Tibial artery (tissue), 4 donors: Measurements from ENCODE around the gene FUCA1.

Experiments used
- DNase-seq, 2 donors: peaks; one replicate each; pipeline ENCODE4 v3.0.0-alpha.2; 2019
- H3K27ac ChIP-seq, 2 donors: fragments of 200-600 bp; sonication (generic) in 1 of 2; 1 replicate in 1 of 2; 2 replicates in 1 of 2; pipeline ENCODE4 v1.5.1; 2018 to 2019; ENCODE audit warnings: mild to moderate bottlenecking in 1 of 2
- H3K27me3 ChIP-seq, 2 donors: fragments of 200-600 bp; sonication (generic) in 1 of 2; one replicate each; pipeline versions ENCODE4 v1.5.1 to v1.6.0; 2016 to 2019
- H3K36me3 ChIP-seq, 3 donors: fragments of 200-600 bp; sonication (generic) in 2 of 3; one replicate each; pipeline ENCODE4 v1.5.1; 2016 to 2019; ENCODE audit warnings: mild to moderate bottlenecking in 2 of 3
- H3K4me1 ChIP-seq, 4 donors: fragments of 200-600 bp; sonication (generic) in 2 of 4; 1 replicate in 3 of 4; 2 replicates in 1 of 4; pipeline ENCODE4 v1.5.1; 2016 to 2019
- H3K4me3 ChIP-seq, 2 donors: fragments of 200-600 bp; sonication (generic) in 1 of 2; 1 replicate in 1 of 2; 2 replicates in 1 of 2; pipeline ENCODE4 v1.5.1; 2018 to 2019; ENCODE audit warnings: mild to moderate bottlenecking in 2 of 2
- H3K9me3 ChIP-seq, 3 donors: fragments of 200-600 bp; sonication (generic) in 1 of 3; one replicate each; pipeline ENCODE4 v1.5.1; 2016 to 2019
- intact Hi-C: fragments of 100-400 bp; cut with DNase I; formaldehyde crosslinking; loops from one replicate; pipeline ENCODE4 v1.15.0; 2023; ENCODE audit warnings: low total_unique reads
- TF ChIP-seq, protein P1 (sequence below), 2 experiments: fragments of 200-600 bp in 1 of 2; fragments of 450-650 bp in 1 of 2; IDR thresholded peaks; one replicate each; pipeline ENCODE4 v1.5.1; 2017 to 2019; ENCODE audit warnings: antibody characterized with exemption in 2 of 2, mild to moderate bottlenecking in 1 of 2, moderate library complexity in 1 of 2

The FUCA1 gene

DNA sequence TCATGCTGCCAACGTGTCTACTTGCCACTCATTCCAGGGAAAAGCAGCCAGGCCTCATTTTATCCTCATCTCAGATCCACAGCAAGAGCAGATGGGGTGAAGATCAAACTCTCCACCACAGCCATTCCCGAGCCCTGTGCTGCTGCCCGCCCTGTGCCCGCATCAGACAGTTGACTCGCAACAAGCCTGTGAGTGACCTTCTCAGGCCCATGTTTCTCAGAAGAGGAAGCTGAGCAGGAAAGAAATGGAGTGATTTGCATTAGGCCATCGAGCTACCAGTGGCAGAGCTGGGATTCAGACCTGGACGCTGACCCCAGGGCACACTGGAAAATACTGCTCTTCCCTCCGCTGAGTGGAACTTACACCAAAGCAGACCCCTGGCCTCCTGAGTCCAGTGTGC, 43.8 kb upstream of the FUCA1 start:
- no peaks in the 10 kb centered on the region for H3K4me1 ChIP-seq
- H3K9me3 ChIP-seq = no peaks in the 10 kb centered on the region
- H3K4me3 ChIP-seq = no peak overlapping the region
- TF ChIP-seq, protein P1, sequence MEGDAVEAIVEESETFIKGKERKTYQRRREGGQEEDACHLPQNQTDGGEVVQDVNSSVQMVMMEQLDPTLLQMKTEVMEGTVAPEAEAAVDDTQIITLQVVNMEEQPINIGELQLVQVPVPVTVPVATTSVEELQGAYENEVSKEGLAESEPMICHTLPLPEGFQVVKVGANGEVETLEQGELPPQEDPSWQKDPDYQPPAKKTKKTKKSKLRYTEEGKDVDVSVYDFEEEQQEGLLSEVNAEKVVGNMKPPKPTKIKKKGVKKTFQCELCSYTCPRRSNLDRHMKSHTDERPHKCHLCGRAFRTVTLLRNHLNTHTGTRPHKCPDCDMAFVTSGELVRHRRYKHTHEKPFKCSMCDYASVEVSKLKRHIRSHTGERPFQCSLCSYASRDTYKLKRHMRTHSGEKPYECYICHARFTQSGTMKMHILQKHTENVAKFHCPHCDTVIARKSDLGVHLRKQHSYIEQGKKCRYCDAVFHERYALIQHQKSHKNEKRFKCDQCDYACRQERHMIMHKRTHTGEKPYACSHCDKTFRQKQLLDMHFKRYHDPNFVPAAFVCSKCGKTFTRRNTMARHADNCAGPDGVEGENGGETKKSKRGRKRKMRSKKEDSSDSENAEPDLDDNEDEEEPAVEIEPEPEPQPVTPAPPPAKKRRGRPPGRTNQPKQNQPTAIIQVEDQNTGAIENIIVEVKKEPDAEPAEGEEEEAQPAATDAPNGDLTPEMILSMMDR (IDR thresholded peaks at IDR 0.05) = no peak
- intact Hi-C loops = loop anchor here (10.0 kb wide), 2 partner anchors 47 to 97 kb away; partner anchors contain the start of gene FUCA1
- H3K27me3 ChIP-seq = peaks cover 0 to 28% of the 10 kb centered on the region in 2 donors
- H3K36me3 ChIP-seq = no peaks in the 10 kb centered on the region
- DNase-seq = no peak
- H3K27ac ChIP-seq = no peak overlapping the region

DNA sequence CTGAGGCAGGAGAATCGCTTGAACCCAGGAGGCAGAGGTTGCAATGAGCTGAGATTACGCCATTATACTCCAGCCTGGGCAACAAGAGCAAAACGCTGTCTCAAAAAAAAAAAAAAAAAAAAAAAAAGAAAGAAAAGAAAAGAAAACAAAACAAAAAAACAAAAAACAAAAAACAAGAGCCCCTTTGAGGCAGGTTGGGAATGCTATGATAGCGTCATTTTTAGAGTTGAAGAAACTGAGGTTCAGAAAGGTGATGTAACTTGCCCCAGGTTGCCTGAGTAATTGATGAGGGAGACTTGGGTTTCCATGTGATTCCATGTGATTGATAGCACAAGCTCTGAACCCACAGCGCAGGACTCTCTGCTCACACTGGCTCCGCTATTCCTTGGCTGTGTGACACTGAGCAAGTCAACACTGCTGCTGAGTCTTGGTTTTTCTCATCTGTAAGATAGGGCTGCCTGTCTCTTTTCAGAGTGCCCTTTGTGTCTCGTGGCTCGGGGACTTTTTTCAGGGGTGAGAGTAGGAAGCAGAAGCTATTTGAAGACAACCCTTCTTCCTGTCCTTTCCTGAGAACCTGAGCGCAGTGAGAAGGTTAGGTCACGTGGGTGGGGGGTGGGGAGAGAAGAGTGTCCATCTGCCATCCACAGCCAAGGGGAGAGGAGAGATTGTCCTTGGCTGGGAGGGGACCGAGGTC, 42.6 kb upstream of the FUCA1 start:
- H3K4me3 ChIP-seq = no peak overlapping the region
- no peaks in the 10 kb centered on the region for H3K9me3 ChIP-seq
- H3K27ac ChIP-seq = no peak overlapping the region
- H3K27me3 ChIP-seq = peaks cover 0 to 31% of the 10 kb centered on the region in 2 donors
- TF ChIP-seq, protein P1 (IDR thresholded peaks at IDR 0.05) = no peak
- DNase-seq = no peak
- no peaks in the 10 kb centered on the region for H3K4me1 ChIP-seq
- no peaks in the 10 kb centered on the region for H3K36me3 ChIP-seq
- intact Hi-C loops = loop anchor here (10.0 kb wide), 2 partner anchors 46 to 96 kb away; partner anchors contain the start of gene FUCA1

DNA sequence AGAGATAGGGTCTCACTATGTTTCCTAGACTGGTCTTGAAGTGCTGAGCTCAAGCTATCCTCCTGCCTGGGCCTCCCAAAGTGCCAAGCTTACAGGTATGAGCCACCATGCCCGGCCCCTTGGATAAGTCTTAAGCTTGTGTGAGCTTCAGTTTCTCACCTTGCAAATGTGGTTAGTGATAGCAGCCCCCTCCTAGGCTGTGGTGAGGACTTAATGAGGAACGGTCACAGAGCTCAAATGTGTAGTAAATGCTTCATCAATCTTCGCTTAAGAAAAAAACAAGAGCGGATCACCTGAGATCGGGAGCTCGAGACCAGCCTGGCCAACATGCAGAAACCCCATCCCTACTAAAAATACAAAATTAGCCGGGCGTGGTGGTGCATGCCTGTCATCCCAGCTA, 42.1 kb upstream of the FUCA1 start:
- Histone ChIP-seq H3K27me3 (peaks cover 0 to 31% of the 10 kb centered on the region in 2 donors), H3K4me3 (no peak overlapping the region), H3K9me3 (no peaks in the 10 kb centered on the region), H3K27ac (no peak overlapping the region), H3K36me3 (no peaks in the 10 kb centered on the region), H3K4me1 (no peaks in the 10 kb centered on the region)
- no peak for DNase-seq
- intact Hi-C loops = loop anchor here (10.0 kb wide), 2 partner anchors 45 to 95 kb away; partner anchors contain the start of gene FUCA1
- TF ChIP-seq, protein P1 (IDR thresholded peaks at IDR 0.05) = no peak

DNA sequence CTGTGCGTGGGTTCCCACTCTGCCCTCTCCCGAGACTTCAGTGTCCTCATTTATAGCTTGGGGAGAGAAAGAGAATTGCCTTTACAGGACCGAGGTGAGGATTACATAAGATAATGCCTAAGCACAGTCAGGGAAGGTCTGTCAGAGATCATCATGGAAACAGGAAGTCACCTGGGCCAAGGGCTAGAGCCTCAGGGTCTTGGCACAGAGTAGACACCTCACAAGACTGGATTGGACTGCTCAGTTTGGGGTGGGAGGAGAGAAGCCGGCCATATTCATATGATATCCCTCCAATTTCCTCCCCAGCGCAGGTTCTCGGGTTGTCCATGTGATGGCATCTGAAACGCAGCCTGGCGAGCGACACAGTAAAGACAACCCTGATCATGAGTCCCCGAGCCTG, 41.3 kb upstream of the FUCA1 start:
- TF ChIP-seq, protein P1 (IDR thresholded peaks at IDR 0.05) = no peak
- H3K27me3 ChIP-seq = peaks cover 0 to 31% of the 10 kb centered on the region in 2 donors
- H3K9me3 ChIP-seq = no peaks in the 10 kb centered on the region
- no peak for DNase-seq
- no peaks in the 10 kb centered on the region for H3K4me1 ChIP-seq
- no peaks in the 10 kb centered on the region for H3K36me3 ChIP-seq
- no peak overlapping the region for H3K4me3 ChIP-seq
- intact Hi-C loops = no loop called here
- H3K27ac ChIP-seq = no peak overlapping the region

DNA sequence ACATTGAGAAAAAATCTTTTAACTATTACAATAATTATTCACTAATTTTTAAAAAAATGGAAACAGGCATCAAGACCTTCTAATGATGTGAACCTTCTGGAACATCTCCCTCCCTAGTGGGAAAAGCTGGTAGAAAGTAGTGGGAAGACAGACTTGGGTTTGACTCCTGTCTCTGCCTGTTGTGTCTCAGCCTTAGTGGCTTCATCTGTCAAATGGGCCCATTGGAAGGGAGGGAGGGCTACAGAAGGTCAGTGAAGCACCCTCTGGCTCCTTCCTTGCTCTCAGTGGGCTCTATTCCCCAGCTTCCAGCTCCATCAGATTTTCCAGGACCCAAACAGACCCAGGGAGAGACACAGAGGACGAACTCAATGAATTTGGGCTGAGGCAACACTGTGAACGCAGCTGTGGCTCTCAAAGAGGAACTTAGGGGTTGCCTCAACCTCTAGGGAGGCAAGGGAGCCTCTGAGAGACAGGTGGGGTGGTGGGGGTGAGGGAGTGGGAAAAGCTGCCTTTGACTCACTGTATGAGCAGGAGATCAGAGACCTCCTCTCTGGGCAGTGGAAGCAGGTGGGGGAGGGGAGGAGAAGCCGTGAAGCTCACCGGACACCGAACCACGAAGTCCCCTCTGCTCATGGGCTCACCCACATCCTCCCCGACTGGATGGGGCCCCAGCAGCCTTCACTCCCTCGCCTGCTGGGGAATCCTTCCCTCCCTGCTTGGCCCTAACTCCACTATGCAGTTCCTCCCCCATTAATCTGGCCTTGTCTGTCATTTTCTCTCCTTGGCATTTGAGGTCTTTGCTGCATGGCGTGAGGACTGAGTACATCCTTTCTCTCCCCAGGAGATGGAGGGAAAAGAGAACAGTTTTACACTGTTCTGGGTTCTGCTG, 40.6 kb upstream of the FUCA1 start:
- no peak overlapping the region for H3K4me3 ChIP-seq
- intact Hi-C loops = no loop called here
- peaks cover 0 to 31% of the 10 kb centered on the region in 2 donors for H3K27me3 ChIP-seq
- H3K9me3 ChIP-seq = no peaks in the 10 kb centered on the region
- no peak overlapping the region for H3K27ac ChIP-seq
- peaks cover 0 to under 1% (median 0%) of the 10 kb centered on the region in 4 donors for H3K4me1 ChIP-seq
- no peaks in the 10 kb centered on the region for H3K36me3 ChIP-seq
- DNase-seq = no peak
- TF ChIP-seq, protein P1 (IDR thresholded peaks at IDR 0.05) = no peak
